ENCODE data around the gene CACNA1I. TPM values are rescaled to one million over a fixed set of nuclear protein-coding genes. Genes with fewer than 3 reads are reported as not detected.

CACNA1I gene
- total and polyA plus RNA-seq, 4 donors = 1.2 to 8.5 (median 5.6) TPM

DNA sequence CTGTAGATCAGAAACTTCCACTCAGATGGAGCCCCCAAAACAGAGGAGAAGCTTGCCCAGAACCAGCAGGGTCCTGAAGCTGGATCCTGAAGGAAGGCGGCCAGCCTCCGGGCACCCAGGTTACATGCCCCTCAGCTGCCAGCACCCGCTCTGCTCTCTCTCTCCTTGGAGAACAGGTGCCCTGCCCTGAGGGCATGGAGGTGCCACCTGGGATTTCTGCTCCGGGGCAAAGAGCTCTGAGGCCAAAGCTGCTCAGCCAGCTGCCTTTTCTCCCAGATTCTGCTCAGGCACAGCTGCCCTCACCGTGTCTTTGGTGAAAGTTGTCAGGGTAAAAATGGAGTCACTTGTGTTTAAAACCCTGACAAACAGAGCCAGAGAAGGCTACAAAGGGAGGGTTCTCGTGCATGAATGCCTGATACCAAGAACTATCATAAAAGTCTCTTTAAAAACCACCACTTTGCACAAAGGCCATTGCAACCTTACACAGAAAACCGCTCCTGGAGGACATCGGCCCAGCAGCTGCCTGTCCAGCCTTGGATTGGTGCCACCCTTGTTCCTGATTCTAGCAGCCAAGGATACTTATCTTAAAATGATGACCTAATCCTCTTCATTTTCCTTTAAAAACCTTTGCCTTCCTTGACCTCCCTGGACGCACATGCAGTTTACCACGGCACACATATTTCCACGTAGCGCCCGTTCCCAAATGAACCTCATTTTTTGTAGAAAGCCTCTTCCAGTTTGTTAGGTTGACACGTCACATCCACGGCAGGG, 140.0 kb downstream of the CACNA1I start:
- H3K4me3 ChIP-seq (ENCODE audit: low read depth, low read length) = no peak overlapping the region
- H3K4me1 ChIP-seq (ENCODE audit: control insufficient read depth, insufficient read depth, low read length) = peaks cover 43% of the 10 kb centered on the region
- peaks cover under 1% of the 10 kb centered on the region for H3K27me3 ChIP-seq (ENCODE audit: control insufficient read depth, insufficient read depth, low read length)
- DNase-seq (ENCODE audit: low read depth in 4 of 6, low spot score in 6 of 6) = peak in 1 of 6 donors; percentile 34
- no peak overlapping the region for H3K27ac ChIP-seq (ENCODE audit: low read depth, low read length)
- no peaks in the 10 kb centered on the region for H3K9me3 ChIP-seq (ENCODE audit: control insufficient read depth, insufficient read depth, low read length)
- 62% methylated on average over 15 of the region's 15 CpGs for WGBS (ENCODE audit: insufficient coverage)
- no peaks in the 10 kb centered on the region for H3K36me3 ChIP-seq (ENCODE audit: control insufficient read depth, insufficient read depth, low read length)

DNA sequence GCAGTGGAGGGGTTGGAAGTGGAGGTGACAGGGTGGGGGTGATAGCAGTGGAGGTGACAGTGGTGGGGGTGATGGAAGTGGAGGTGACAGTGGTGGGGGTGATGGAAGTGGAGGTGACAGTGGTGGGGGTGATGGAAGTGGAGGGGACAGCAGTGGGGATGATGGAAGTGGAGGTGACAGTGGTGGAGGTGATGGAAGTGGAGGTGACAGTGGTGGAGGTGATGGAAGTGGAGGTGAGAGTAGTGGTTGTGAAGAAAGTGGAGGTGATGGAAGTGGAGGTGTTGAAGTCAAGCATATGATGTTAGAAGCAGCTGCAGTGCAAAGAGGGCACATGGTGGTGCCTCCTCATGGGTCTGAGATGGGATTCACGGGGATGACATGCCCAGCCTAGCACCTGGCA, 141.5 kb downstream of the CACNA1I start:
- no peak for DNase-seq (ENCODE audit: low read depth in 4 of 6, low spot score in 6 of 6)
- 67% methylated on average over 1 of the region's 1 CpG for WGBS (ENCODE audit: insufficient coverage)
- H3K27ac ChIP-seq (ENCODE audit: low read depth, low read length) = no peak overlapping the region
- H3K27me3 ChIP-seq (ENCODE audit: control insufficient read depth, insufficient read depth, low read length) = no peaks in the 10 kb centered on the region
- no peaks in the 10 kb centered on the region for H3K9me3 ChIP-seq (ENCODE audit: control insufficient read depth, insufficient read depth, low read length)
- H3K36me3 ChIP-seq (ENCODE audit: control insufficient read depth, insufficient read depth, low read length) = no peaks in the 10 kb centered on the region
- peaks cover 43% of the 10 kb centered on the region for H3K4me1 ChIP-seq (ENCODE audit: control insufficient read depth, insufficient read depth, low read length)
- H3K4me3 ChIP-seq (ENCODE audit: low read depth, low read length) = no peak overlapping the region

DNA sequence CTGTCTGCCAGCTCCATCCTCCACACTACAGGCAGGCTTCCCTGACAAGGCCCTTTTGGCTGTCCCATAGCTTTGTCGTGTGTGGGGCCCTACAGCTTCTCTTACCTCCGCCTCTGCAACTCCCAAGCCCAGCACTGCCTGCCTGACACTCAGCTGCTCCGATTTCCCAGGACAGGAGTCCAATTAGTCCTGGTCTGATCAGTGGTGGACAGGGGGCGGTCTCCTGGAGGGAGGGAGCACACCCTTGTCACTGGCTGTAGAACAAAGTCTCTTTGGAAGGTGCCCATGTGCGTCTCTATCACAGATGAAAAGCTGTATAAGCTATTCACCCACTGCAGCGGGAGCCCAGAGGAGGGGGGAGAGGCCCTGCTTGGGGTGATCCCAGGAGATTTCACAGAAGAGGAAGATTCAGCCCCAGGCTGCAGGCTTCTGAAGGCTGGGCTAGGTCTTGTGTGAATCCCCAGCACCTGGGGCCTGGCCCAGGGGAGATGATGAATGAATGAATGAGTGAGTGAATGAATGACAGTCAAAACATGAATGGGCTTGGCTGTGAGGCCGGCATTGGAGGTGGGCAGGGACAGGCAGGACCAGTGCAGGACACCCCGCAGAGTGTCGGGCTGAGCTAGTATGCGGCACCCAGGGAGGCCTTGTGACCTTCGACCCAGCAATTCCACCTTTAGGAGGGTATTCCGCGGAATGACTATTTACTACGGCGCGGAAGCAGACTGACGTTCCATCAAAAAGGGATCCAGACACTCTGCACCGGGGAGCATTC, 142.4 kb downstream of the CACNA1I start:
- Histone ChIP-seq H3K4me1 (ENCODE audit: control insufficient read depth, insufficient read depth, low read length) (peaks cover 43% of the 10 kb centered on the region), H3K27ac (ENCODE audit: low read depth, low read length) (no peak overlapping the region), H3K27me3 (ENCODE audit: control insufficient read depth, insufficient read depth, low read length) (no peaks in the 10 kb centered on the region), H3K36me3 (ENCODE audit: control insufficient read depth, insufficient read depth, low read length) (no peaks in the 10 kb centered on the region), H3K4me3 (ENCODE audit: low read depth, low read length) (no peak overlapping the region), H3K9me3 (ENCODE audit: control insufficient read depth, insufficient read depth, low read length) (no peaks in the 10 kb centered on the region)
- DNase-seq (ENCODE audit: low read depth in 4 of 6, low spot score in 6 of 6) = no peak
- 55% methylated on average over 15 of the region's 18 CpGs for WGBS (ENCODE audit: insufficient coverage)

GRCh38 chr22:39713799-39714290, 143.3 kb downstream of the CACNA1I start:
- DNase-seq (ENCODE audit: low read depth in 4 of 6, low spot score in 6 of 6) = no peak
- Histone ChIP-seq H3K27ac (ENCODE audit: low read depth, low read length) (no peak overlapping the region), H3K4me3 (ENCODE audit: low read depth, low read length) (no peak overlapping the region), H3K27me3 (ENCODE audit: control insufficient read depth, insufficient read depth, low read length) (no peaks in the 10 kb centered on the region), H3K36me3 (ENCODE audit: control insufficient read depth, insufficient read depth, low read length) (no peaks in the 10 kb centered on the region), H3K9me3 (ENCODE audit: control insufficient read depth, insufficient read depth, low read length) (no peaks in the 10 kb centered on the region), H3K4me1 (ENCODE audit: control insufficient read depth, insufficient read depth, low read length) (peaks cover 48% of the 10 kb centered on the region)
- 91% methylated on average over 9 of the region's 10 CpGs for WGBS (ENCODE audit: insufficient coverage)

DNA sequence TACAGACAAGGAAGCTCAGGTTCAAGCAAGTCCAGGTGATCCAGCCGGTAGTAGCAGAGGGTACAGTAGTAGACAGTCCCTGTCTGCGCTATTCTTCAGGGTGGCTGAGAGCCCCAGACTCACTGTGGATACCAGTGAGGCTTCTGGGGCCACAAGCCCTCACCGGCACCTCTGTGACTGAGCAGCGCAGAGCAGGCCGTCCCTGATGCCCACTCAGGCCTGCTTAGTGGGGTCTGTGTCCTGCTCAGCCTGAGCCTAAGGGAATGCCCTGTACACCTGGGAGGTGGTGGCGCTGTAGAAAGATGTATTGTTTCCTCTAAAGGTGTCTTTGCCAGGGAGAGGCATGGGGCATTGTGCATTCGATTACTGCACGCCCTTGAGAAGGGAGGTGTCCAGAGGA, 143.8 kb downstream of the CACNA1I start:
- Histone ChIP-seq H3K36me3 (ENCODE audit: control insufficient read depth, insufficient read depth, low read length) (no peaks in the 10 kb centered on the region), H3K4me1 (ENCODE audit: control insufficient read depth, insufficient read depth, low read length) (peaks cover 53% of the 10 kb centered on the region), H3K4me3 (ENCODE audit: low read depth, low read length) (no peak overlapping the region), H3K27ac (ENCODE audit: low read depth, low read length) (no peak overlapping the region), H3K27me3 (ENCODE audit: control insufficient read depth, insufficient read depth, low read length) (no peaks in the 10 kb centered on the region), H3K9me3 (ENCODE audit: control insufficient read depth, insufficient read depth, low read length) (no peaks in the 10 kb centered on the region)
- no peak for DNase-seq (ENCODE audit: low read depth in 4 of 6, low spot score in 6 of 6)
- 95% methylated on average over 6 of the region's 8 CpGs for WGBS (ENCODE audit: insufficient coverage)

- Histone ChIP-seq H3K27ac (ENCODE audit: low read depth, low read length) (no peak overlapping the region), H3K36me3 (ENCODE audit: control insufficient read depth, insufficient read depth, low read length) (no peaks in the 10 kb centered on the region), H3K27me3 (ENCODE audit: control insufficient read depth, insufficient read depth, low read length) (no peaks in the 10 kb centered on the region), H3K4me1 (ENCODE audit: control insufficient read depth, insufficient read depth, low read length) (peaks cover 49% of the 10 kb centered on the region), H3K9me3 (ENCODE audit: control insufficient read depth, insufficient read depth, low read length) (no peaks in the 10 kb centered on the region), H3K4me3 (ENCODE audit: low read depth, low read length) (no peak overlapping the region)
- DNase-seq (ENCODE audit: low read depth in 4 of 6, low spot score in 6 of 6) = no peak
- 85% methylated on average over 23 of the region's 25 CpGs for WGBS (ENCODE audit: insufficient coverage)
Measured at GRCh38 chr22:39715778-39716495, 145.4 kb downstream of the CACNA1I start.

DNA sequence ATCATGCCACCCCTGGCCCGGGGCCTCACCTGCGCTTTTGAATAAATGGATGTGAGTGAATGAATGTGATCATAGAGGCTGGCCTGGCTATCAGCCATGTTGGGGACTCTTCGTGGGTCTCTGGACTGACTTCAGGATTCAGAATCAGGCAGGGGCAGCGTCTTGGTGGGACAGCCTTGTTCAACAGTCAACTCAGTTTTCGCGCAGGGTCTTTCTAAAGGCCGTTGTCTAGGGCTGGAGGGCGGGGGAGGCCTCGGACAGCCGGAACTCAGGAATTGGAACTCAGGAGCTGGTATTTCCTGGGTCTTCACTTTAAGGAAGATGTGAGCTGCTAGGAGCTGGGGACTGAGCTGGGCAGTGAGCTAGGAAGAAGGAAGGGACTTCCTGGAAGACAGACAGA, 146.0 kb downstream of the CACNA1I start:
- DNase-seq (ENCODE audit: low read depth in 4 of 6, low spot score in 6 of 6) = no peak
- H3K4me1 ChIP-seq (ENCODE audit: control insufficient read depth, insufficient read depth, low read length) = peaks cover 55% of the 10 kb centered on the region
- WGBS (ENCODE audit: insufficient coverage) = 70% methylated on average over 10 of the region's 10 CpGs
- no peaks in the 10 kb centered on the region for H3K9me3 ChIP-seq (ENCODE audit: control insufficient read depth, insufficient read depth, low read length)
- H3K4me3 ChIP-seq (ENCODE audit: low read depth, low read length) = no peak overlapping the region
- H3K36me3 ChIP-seq (ENCODE audit: control insufficient read depth, insufficient read depth, low read length) = no peaks in the 10 kb centered on the region
- no peaks in the 10 kb centered on the region for H3K27me3 ChIP-seq (ENCODE audit: control insufficient read depth, insufficient read depth, low read length)
- H3K27ac ChIP-seq (ENCODE audit: low read depth, low read length) = no peak overlapping the region

GRCh38 chr22:39717099-39717498, 146.5 kb downstream of the CACNA1I start:
- 21% methylated on average over 7 of the region's 8 CpGs for WGBS (ENCODE audit: insufficient coverage)
- no peak overlapping the region for H3K27ac ChIP-seq (ENCODE audit: low read depth, low read length)
- DNase-seq (ENCODE audit: low read depth in 4 of 6, low spot score in 6 of 6) = peak in 2 of 6 donors; percentile 53 to 84

DNA sequence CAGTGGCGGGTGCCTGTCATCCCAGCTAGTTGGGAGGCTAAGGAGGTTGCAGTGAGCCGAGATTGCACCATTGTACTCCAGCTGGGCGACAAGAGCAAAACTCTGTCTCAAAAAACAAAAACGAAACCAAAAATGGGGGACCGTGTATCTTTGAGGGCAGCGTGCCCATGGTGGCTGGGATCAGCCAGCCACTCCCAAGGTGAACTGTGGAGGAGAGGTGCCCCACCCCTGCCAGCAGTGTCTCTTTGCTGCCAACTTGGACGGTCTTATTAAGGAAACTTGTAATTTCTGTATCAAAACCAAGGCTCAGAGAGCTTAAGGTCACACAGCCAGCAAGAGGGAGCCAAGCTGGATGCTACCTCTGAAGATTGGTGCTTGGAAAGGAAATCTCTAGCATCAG, 147.7 kb downstream of the CACNA1I start:
- Histone ChIP-seq H3K4me1 (ENCODE audit: control insufficient read depth, insufficient read depth, low read length) (peaks cover 60% of the 10 kb centered on the region), H3K36me3 (ENCODE audit: control insufficient read depth, insufficient read depth, low read length) (no peaks in the 10 kb centered on the region), H3K4me3 (ENCODE audit: low read depth, low read length) (no peak overlapping the region), H3K27me3 (ENCODE audit: control insufficient read depth, insufficient read depth, low read length) (peaks cover 2% of the 10 kb centered on the region), H3K9me3 (ENCODE audit: control insufficient read depth, insufficient read depth, low read length) (no peaks in the 10 kb centered on the region), H3K27ac (ENCODE audit: low read depth, low read length) (no peak overlapping the region)
- DNase-seq (ENCODE audit: low read depth in 4 of 6, low spot score in 6 of 6) = no peak
- WGBS (ENCODE audit: insufficient coverage) = 100% methylated on average over 5 of the region's 7 CpGs

More at GRCh38 chr22:39717099-39717498, 146.5 kb downstream of the CACNA1I start:
- no peak overlapping the region for H3K4me3 ChIP-seq (ENCODE audit: low read depth, low read length)
- no peaks in the 10 kb centered on the region for H3K36me3 ChIP-seq (ENCODE audit: control insufficient read depth, insufficient read depth, low read length)
- no peaks in the 10 kb centered on the region for H3K27me3 ChIP-seq (ENCODE audit: control insufficient read depth, insufficient read depth, low read length)
- no peaks in the 10 kb centered on the region for H3K9me3 ChIP-seq (ENCODE audit: control insufficient read depth, insufficient read depth, low read length)
- H3K4me1 ChIP-seq (ENCODE audit: control insufficient read depth, insufficient read depth, low read length) = peaks cover 60% of the 10 kb centered on the region
